Measurements from ENCODE around the gene RUNX2.

Gene RUNX2

DNA sequence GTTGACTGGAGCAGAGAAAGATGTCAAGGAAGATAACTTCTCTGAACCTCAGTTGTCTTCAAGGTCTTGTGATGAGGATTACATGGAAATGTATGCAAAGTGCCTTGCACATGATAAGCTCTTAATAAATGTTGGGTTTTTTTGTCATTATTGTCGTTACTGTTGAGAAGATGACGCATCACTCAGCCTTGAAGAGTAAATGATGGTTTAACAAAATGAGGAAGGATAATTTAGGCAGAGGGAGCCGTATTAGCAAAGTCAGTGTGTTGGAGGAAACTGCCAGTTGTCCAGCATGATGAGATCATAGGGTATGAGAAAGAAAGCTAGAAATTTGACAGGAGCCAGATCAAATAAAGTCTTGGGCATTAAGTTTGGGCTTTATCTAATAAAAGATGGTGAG, 58.4 kb downstream of the RUNX2 start:
- CTCF ChIA-PET = interaction anchor here (0.6 to 1.5 kb wide), 3 partner anchors 8 to 536 kb away, joined by 3 to 4 read pairs (median 3); no protein-coding TSS in a partner anchor
- POLR2A ChIA-PET = interaction anchor here (1.4 kb wide), 1 partner anchor 9 kb away, joined by 4 read pairs; the partner anchor contains the start of gene SUPT3H
- TF ChIP-seq, protein P1, sequence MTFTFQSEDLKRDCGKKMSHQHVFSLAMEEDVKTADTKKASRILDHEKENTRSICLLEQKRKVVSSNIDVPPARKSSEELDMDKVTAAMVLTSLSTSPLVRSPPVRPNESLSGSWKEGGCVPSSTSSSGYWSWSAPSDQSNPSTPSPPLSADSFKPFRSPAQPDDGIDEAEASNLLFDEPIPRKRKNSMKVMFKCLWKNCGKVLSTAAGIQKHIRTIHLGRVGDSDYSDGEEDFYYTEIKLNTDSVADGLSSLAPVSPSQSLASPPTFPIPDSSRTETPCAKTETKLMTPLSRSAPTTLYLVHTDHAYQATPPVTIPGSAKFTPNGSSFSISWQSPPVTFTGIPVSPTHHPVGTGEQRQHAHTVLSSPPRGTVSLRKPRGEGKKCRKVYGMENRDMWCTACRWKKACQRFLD (tag by site-specific recombination; IDR thresholded peaks at IDR 0.05) = no peak
- TF ChIP-seq ZSCAN23 (tag by site-specific recombination; IDR thresholded peaks at IDR 0.05) (no peak), ZFP37 (tag by site-specific recombination; IDR thresholded peaks at IDR 0.05) (no peak), ZNF2 (tag by site-specific recombination; IDR thresholded peaks at IDR 0.05) (no peak), ZNF776 (tag by site-specific recombination; IDR thresholded peaks at IDR 0.05; ENCODE audit: borderline replicate concordance) (no peak), ZNF19 (tag by site-specific recombination; IDR thresholded peaks at IDR 0.05; ENCODE audit: low read depth) (no peak)
- no peaks in the 10 kb centered on the region for H3K36me3 ChIP-seq (ENCODE audit: control insufficient read depth in 2 of 2, insufficient read depth in 1 of 2, low read length in 2 of 2)
- no peaks in the 10 kb centered on the region for H3K9me3 ChIP-seq (ENCODE audit: control insufficient read depth, insufficient read depth, low read depth, low read length)
- H3K4me3 ChIP-seq (ENCODE audit: low read depth, low read length) = no peak overlapping the region
- no peaks in the 10 kb centered on the region for H3K4me1 ChIP-seq (ENCODE audit: control insufficient read depth, insufficient read depth, low read length)
- no peak overlapping the region for H3K27ac ChIP-seq (ENCODE audit: extremely low read depth, low read depth, low read length)

DNA sequence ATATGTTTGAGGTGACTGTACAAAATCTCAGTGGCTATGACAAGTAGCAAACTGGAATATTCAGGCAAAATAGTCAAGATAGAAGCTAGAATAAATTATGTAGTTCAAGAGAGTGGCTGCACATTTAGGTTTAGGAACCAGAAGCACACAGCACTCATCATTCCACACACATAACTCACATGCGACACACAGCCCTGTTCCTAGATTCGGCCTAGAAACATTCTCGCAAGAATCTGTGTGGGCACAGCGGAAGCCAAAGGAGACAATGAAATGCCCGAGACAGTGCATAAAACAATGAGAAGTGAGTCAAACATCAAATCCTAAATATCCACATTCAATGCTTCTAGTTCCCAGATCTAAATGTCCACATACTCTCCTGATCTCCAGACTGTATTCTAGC, 59.1 kb downstream of the RUNX2 start:
- no peaks in the 10 kb centered on the region for H3K36me3 ChIP-seq (ENCODE audit: control insufficient read depth in 2 of 2, insufficient read depth in 1 of 2, low read length in 2 of 2)
- H3K9me3 ChIP-seq (ENCODE audit: control insufficient read depth, insufficient read depth, low read depth, low read length) = no peaks in the 10 kb centered on the region
- no peak overlapping the region for H3K27ac ChIP-seq (ENCODE audit: extremely low read depth, low read depth, low read length)
- ChIA-PET CTCF (interaction anchor here (0.7 to 1.0 kb wide), 2 partner anchors 15 to 327 kb away, joined by 3 to 4 read pairs; no protein-coding TSS in a partner anchor), POLR2A (interaction anchor here (1.4 kb wide), 1 partner anchor 9 kb away, joined by 4 read pairs; the partner anchor contains the start of gene SUPT3H)
- TF ChIP-seq ZSCAN30 (tag by site-specific recombination; IDR thresholded peaks at IDR 0.05) (no peak), ZNF658 (tag by site-specific recombination; IDR thresholded peaks at IDR 0.05) (no peak), ZNF791 (tag by site-specific recombination; IDR thresholded peaks at IDR 0.05) (no peak), GLIS1 (tag by site-specific recombination; IDR thresholded peaks at IDR 0.05) (no peak), ZNF211 (tag by site-specific recombination; IDR thresholded peaks at IDR 0.05; ENCODE audit: low read depth) (no peak), ZSCAN23 (tag by site-specific recombination; IDR thresholded peaks at IDR 0.05) (no peak), ZNF548 (tag by site-specific recombination; IDR thresholded peaks at IDR 0.05) (no peak), KLF8 (tag by site-specific recombination; IDR thresholded peaks at IDR 0.05) (no peak), ZBTB1 (tag by site-specific recombination; IDR thresholded peaks at IDR 0.05) (no peak), KLF7 (tag by site-specific recombination; IDR thresholded peaks at IDR 0.05; ENCODE audit: borderline replicate concordance) (no peak), MYNN (tag by site-specific recombination; IDR thresholded peaks at IDR 0.05; ENCODE audit: borderline replicate concordance) (no peak), ZNF302 (tag by site-specific recombination; IDR thresholded peaks at IDR 0.05; ENCODE audit: low read depth) (no peak)
- H3K4me3 ChIP-seq (ENCODE audit: low read depth, low read length) = no peak overlapping the region
- H3K4me1 ChIP-seq (ENCODE audit: control insufficient read depth, insufficient read depth, low read length) = no peaks in the 10 kb centered on the region

DNA sequence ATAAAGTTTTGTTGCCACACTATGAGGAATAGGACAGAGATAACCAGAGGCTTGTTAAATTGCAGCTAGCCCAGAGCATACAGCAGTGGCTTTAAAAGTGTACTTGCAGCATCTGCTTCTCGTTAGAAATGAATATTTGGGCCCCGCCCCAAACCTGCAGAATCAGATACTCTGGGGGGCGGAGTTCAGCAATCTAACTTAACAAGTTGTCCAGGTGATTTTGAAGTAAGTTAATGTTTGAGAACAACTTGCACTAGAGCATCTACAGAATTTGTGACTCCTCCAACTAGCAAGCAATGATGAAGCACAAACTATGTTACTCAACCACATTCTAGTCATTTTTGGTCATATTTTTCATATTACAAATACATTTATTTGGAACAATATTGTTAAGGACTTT, 60.2 kb downstream of the RUNX2 start:
- ChIA-PET CTCF (interaction anchor here (1.0 kb wide), 1 partner anchor 326 kb away, joined by 4 read pairs; no protein-coding TSS in a partner anchor), POLR2A (no interaction called here)
- no peaks in the 10 kb centered on the region for H3K36me3 ChIP-seq (ENCODE audit: control insufficient read depth in 2 of 2, insufficient read depth in 1 of 2, low read length in 2 of 2)
- no peak overlapping the region for H3K4me3 ChIP-seq (ENCODE audit: low read depth, low read length)
- H3K9me3 ChIP-seq (ENCODE audit: control insufficient read depth, insufficient read depth, low read depth, low read length) = no peaks in the 10 kb centered on the region
- no peaks in the 10 kb centered on the region for H3K4me1 ChIP-seq (ENCODE audit: control insufficient read depth, insufficient read depth, low read length)
- H3K27ac ChIP-seq (ENCODE audit: extremely low read depth, low read depth, low read length) = no peak overlapping the region
- TF ChIP-seq ZNF514 (tag by site-specific recombination; IDR thresholded peaks at IDR 0.05) (no peak), ZNF660 (tag by site-specific recombination; IDR thresholded peaks at IDR 0.05) (no peak), BCL11B (tag by site-specific recombination; IDR thresholded peaks at IDR 0.05; ENCODE audit: low read depth) (no peak), ZNF146 (tag by site-specific recombination; IDR thresholded peaks at IDR 0.05) (no peak), MEIS1 (CRISPR knock-in tag; IDR thresholded peaks at IDR 0.05; ENCODE audit: borderline replicate concordance) (no peak), ZNF423 (tag by site-specific recombination; IDR thresholded peaks at IDR 0.05) (no peak), ZNF341 (tag by site-specific recombination; IDR thresholded peaks at IDR 0.05; ENCODE audit: low read depth) (no peak), ZNF266 (tag by site-specific recombination; IDR thresholded peaks at IDR 0.05; ENCODE audit: low read depth) (no peak), ZEB2 (tag by site-specific recombination; IDR thresholded peaks at IDR 0.05) (no peak), ZXDB (tag by site-specific recombination; IDR thresholded peaks at IDR 0.05) (no peak)
- TF ChIP-seq, protein P2, sequence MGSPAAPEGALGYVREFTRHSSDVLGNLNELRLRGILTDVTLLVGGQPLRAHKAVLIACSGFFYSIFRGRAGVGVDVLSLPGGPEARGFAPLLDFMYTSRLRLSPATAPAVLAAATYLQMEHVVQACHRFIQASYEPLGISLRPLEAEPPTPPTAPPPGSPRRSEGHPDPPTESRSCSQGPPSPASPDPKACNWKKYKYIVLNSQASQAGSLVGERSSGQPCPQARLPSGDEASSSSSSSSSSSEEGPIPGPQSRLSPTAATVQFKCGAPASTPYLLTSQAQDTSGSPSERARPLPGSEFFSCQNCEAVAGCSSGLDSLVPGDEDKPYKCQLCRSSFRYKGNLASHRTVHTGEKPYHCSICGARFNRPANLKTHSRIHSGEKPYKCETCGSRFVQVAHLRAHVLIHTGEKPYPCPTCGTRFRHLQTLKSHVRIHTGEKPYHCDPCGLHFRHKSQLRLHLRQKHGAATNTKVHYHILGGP (tag by site-specific recombination; IDR thresholded peaks at IDR 0.05) = no peak
- TF ChIP-seq, protein P3, sequence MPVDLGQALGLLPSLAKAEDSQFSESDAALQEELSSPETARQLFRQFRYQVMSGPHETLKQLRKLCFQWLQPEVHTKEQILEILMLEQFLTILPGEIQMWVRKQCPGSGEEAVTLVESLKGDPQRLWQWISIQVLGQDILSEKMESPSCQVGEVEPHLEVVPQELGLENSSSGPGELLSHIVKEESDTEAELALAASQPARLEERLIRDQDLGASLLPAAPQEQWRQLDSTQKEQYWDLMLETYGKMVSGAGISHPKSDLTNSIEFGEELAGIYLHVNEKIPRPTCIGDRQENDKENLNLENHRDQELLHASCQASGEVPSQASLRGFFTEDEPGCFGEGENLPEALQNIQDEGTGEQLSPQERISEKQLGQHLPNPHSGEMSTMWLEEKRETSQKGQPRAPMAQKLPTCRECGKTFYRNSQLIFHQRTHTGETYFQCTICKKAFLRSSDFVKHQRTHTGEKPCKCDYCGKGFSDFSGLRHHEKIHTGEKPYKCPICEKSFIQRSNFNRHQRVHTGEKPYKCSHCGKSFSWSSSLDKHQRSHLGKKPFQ (tag by site-specific recombination; IDR thresholded peaks at IDR 0.05) = no peak
- TF ChIP-seq, protein P1 (tag by site-specific recombination; IDR thresholded peaks at IDR 0.05) = no peak
